AG10803 (cell line): ENCODE data around the gene SPRN.
"Not testable (repeated sequence)": the region's sequence is repeated elsewhere in the genome, so short reads cannot be mapped to it uniquely, and the experiment has no call there.

Experiments used
- DNase-seq: peaks from one replicate; pipeline ENCODE4 v3.0.0; 2010; ENCODE audit warnings: low read depth
- H3K4me3 ChIP-seq: 2 replicates; pipeline ENCODE4 v1.5.1; 2011; ENCODE audit warnings: mild to moderate bottlenecking, low read length, control low read depth
- CTCF ChIP-seq: conservative IDR thresholded peaks from 2 replicates; pipeline ENCODE4 v1.5.1; 2011; ENCODE audit warnings: mild to moderate bottlenecking, low read length, control low read depth, inconsistent platforms

The SPRN gene

GRCh38 chr10:133424601-133425000 lies at the start of gene SPRN:
Gene SPRN, minus strand, starts transcription at chr10:133424625. Its CDS starts 944 bp downstream, at chr10:133423681.
- not testable (repeated sequence) for H3K4me3 ChIP-seq, DNase-seq

GRCh38 chr10:133474027-133474426 lies 49.6 kb upstream of the SPRN start:
- no peak for TF ChIP-seq CTCF
- no peak for DNase-seq

GRCh38 chr10:133473270-133473669 lies 48.8 kb upstream of the SPRN start:
- TF ChIP-seq CTCF: no peak
- no peak overlapping the region for H3K4me3 ChIP-seq
- no peak for DNase-seq

More at GRCh38 chr10:133474027-133474426, 49.6 kb upstream of the SPRN start:
- no peak overlapping the region for H3K4me3 ChIP-seq

GRCh38 chr10:133471300-133472109 lies 47.1 kb upstream of the SPRN start:
- H3K4me3 ChIP-seq: no peak overlapping the region
- TF ChIP-seq CTCF: no peak
- no peak for DNase-seq

- H3K4me3 ChIP-seq, DNase-seq: not testable (repeated sequence)
Measured at GRCh38 chr10:133469205-133469604, 44.8 kb upstream of the SPRN start.

- no peak for TF ChIP-seq CTCF
- H3K4me3 ChIP-seq: no peak overlapping the region
- no peak for DNase-seq
Measured at GRCh38 chr10:133467286-133467911, 43.0 kb upstream of the SPRN start.

- no peak for TF ChIP-seq CTCF
- no peak overlapping the region for H3K4me3 ChIP-seq
- no peak for DNase-seq
Measured at GRCh38 chr10:133466683-133467275, 42.4 kb upstream of the SPRN start.

GRCh38 chr10:133465950-133466474 lies 41.6 kb upstream of the SPRN start:
- no peak for DNase-seq
- no peak for TF ChIP-seq CTCF
- no peak overlapping the region for H3K4me3 ChIP-seq
